Measurements from ENCODE around the gene CST6. TPM values are rescaled to one million over a fixed set of nuclear protein-coding genes. Genes with fewer than 3 reads are reported as not detected.

The CST6 gene
- total and polyA plus RNA-seq, 7 donors, result 0.13 to 18.7 (median 0.47) TPM; not detected in 2

DNA sequence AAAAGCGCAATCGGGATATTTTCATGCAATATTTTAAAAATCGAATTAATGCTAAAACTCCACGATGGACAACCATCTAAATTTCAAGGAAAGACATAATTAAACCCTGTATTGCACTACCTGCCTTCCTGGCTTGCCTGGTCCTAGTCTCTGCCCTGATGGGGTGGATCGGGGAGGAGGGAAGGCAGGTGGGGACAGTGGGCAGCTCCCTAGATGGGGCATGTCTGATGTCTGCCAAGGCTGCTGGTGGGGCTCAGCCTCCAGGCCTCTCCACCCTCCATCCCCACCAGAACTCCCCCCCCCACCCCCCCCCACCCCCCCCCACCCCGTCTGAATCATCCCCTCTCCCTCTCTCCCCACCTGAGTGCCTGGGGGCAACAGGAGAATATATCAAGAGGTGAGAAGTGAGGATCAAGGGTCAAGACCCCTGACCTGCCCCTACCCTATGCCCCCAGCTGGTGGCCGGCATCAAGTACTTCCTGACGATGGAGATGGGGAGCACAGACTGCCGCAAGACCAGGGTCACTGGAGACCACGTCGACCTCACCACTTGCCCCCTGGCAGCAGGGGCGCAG lies 650 bp downstream of the CST6 start:
- no peak for ATAC-seq
- Histone ChIP-seq H3K36me3 (ENCODE audit: insufficient read depth in 1 of 2, low read depth in 1 of 2) (no peaks in the 10 kb centered on the region), H3K9me3 (no peaks in the 10 kb centered on the region), H3K4me1 (peaks cover 22% of the 10 kb centered on the region), H3K27ac (no peak overlapping the region), H3K4me3 (peak overlapping the region; percentile 49), H3K27me3 (ENCODE audit: insufficient read depth in 3 of 3, low read length in 2 of 3) (peaks cover 0 to 7% (median 5%) of the 10 kb centered on the region in 3 donors)
- TF ChIP-seq, protein P1, sequence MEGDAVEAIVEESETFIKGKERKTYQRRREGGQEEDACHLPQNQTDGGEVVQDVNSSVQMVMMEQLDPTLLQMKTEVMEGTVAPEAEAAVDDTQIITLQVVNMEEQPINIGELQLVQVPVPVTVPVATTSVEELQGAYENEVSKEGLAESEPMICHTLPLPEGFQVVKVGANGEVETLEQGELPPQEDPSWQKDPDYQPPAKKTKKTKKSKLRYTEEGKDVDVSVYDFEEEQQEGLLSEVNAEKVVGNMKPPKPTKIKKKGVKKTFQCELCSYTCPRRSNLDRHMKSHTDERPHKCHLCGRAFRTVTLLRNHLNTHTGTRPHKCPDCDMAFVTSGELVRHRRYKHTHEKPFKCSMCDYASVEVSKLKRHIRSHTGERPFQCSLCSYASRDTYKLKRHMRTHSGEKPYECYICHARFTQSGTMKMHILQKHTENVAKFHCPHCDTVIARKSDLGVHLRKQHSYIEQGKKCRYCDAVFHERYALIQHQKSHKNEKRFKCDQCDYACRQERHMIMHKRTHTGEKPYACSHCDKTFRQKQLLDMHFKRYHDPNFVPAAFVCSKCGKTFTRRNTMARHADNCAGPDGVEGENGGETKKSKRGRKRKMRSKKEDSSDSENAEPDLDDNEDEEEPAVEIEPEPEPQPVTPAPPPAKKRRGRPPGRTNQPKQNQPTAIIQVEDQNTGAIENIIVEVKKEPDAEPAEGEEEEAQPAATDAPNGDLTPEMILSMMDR (IDR thresholded peaks at IDR 0.05), result no peak
- intact Hi-C loops (cut with DNase I), result no loop called here
- WGBS, 3 donors, result 44 to 52% (median 50%) methylated on average over 11 to 12 of the region's 12 CpGs
- DNase-seq, result no peak

DNA sequence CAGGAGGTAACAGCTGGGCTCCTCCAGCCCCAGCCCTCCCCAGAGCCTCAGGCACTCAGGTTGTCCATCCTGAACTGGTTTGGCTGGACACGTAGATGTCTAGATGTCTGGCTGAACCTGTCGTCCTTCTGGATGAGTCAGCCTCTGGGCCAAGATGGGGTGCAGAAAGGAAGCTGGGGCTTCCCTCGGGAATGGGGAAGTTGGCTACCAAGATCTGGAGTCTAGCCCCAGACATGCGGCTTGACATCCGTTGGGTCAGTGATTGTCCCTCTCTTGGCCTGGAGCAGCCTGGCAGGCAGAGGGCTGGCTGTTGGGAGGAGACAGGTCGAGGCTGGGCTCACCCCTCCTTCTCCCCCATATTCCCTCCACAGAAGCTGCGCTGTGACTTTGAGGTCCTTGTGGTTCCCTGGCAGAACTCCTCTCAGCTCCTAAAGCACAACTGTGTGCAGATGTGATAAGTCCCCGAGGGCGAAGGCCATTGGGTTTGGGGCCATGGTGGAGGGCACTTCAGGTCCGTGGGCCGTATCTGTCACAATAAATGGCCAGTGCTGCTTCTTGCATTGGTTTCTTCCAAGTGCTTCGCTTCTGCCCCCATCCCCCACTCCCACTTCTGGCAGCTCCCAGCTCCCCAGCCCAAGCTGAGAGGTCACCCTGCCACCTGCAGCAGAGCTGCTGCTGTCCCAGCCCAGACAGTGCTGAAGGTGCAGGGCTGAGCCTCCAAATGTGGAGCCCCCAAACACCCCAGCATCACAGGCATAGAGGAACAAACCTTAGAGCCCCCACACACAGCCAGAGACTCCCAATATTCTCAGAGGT lies 1.3 kb downstream of the CST6 start:
- DNase-seq (no peak), ATAC-seq (no peak)
- TF ChIP-seq, protein P1 (IDR thresholded peaks at IDR 0.05), result no peak
- no peaks in the 10 kb centered on the region for H3K9me3 ChIP-seq
- peaks cover 0 to 7% (median 5%) of the 10 kb centered on the region in 3 donors for H3K27me3 ChIP-seq (ENCODE audit: insufficient read depth in 3 of 3, low read length in 2 of 3)
- peaks cover 21% of the 10 kb centered on the region for H3K4me1 ChIP-seq
- H3K36me3 ChIP-seq (ENCODE audit: insufficient read depth in 1 of 2, low read depth in 1 of 2), result no peaks in the 10 kb centered on the region
- 63 to 66% (median 63%) methylated on average over 12 of the region's 12 CpGs for WGBS, 3 donors
- no peak overlapping the region for H3K27ac ChIP-seq
- H3K4me3 ChIP-seq, result no peak overlapping the region
- intact Hi-C loops (cut with DNase I), result no loop called here

DNA sequence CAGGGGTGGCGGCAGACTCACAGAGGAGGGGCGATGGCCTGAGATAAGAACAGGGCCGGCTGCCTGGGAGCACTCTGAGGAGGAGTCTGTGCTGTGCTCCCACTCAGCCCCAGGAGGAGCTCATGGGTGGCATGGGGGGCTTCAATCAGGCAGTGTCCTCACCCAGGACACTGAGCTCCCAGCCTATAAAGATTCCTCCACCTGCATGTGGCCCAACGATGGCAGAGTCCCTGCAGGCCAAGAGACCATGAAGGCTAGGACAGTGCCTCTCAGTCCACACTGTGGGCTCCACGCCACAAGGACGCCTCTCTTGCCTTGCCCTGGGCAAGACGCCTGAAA lies 1.9 kb downstream of the CST6 start:
- H3K27me3 ChIP-seq (ENCODE audit: insufficient read depth in 3 of 3, low read length in 2 of 3), result peaks cover 0 to 7% (median 5%) of the 10 kb centered on the region in 3 donors
- H3K4me3 ChIP-seq, result no peak overlapping the region
- H3K9me3 ChIP-seq, result no peaks in the 10 kb centered on the region
- peaks cover 21% of the 10 kb centered on the region for H3K4me1 ChIP-seq
- no peak for DNase-seq
- TF ChIP-seq, protein P1 (IDR thresholded peaks at IDR 0.05), result no peak
- intact Hi-C loops (cut with DNase I), result no loop called here
- 73 to 79% (median 78%) methylated on average over 7 of the region's 7 CpGs for WGBS, 3 donors
- ATAC-seq, result no peak
- no peaks in the 10 kb centered on the region for H3K36me3 ChIP-seq (ENCODE audit: insufficient read depth in 1 of 2, low read depth in 1 of 2)
- H3K27ac ChIP-seq, result no peak overlapping the region

DNA sequence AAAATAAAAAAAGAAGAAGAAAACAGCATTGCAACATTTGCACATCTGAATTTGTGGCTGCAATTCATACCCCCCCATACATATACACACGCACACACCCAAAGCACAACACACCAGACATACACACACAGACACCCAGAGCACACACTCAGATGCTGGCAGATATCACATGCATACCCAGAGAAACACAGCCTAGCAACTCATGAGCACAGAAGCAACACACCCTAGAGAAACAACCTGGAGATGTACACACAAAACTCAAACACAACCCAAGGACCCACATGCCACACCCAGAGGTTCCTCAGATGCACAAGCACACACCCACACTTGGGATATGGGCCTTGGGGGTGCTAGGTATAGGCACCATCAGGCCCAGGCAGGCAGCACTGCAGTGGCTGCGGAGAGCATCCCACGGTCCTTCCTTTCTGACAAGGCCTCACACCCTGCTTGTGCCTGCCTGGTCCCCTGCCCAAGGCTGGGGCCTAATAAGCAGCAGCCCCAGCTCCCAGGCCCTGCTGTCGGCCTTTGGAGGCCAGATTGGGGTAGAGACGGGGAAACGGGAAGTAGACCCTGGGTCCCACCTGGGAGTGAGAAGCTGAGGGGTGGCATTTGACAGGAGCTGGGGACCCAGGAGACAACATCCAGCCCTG lies 3.1 kb downstream of the CST6 start:
- WGBS, 3 donors, result 86 to 87% (median 86%) methylated on average over 6 of the region's 6 CpGs
- TF ChIP-seq, protein P1 (IDR thresholded peaks at IDR 0.05), result no peak
- peak in 2 of 4 donors; percentile 4 to 16 for ATAC-seq
- no peaks in the 10 kb centered on the region for H3K9me3 ChIP-seq
- H3K4me1 ChIP-seq, result peaks cover 21% of the 10 kb centered on the region
- no peaks in the 10 kb centered on the region for H3K36me3 ChIP-seq (ENCODE audit: insufficient read depth in 1 of 2, low read depth in 1 of 2)
- H3K27ac ChIP-seq, result peak overlapping the region; percentile 69
- peaks cover 0 to 7% (median 5%) of the 10 kb centered on the region in 3 donors for H3K27me3 ChIP-seq (ENCODE audit: insufficient read depth in 3 of 3, low read length in 2 of 3)
- no peak for DNase-seq
- H3K4me3 ChIP-seq, result peak overlapping the region; percentile 28
- intact Hi-C loops (cut with DNase I), result no loop called here

Measured in psoas muscle (tissue), 8 donors.